ENCODE results near the gene DMD.

DNA sequence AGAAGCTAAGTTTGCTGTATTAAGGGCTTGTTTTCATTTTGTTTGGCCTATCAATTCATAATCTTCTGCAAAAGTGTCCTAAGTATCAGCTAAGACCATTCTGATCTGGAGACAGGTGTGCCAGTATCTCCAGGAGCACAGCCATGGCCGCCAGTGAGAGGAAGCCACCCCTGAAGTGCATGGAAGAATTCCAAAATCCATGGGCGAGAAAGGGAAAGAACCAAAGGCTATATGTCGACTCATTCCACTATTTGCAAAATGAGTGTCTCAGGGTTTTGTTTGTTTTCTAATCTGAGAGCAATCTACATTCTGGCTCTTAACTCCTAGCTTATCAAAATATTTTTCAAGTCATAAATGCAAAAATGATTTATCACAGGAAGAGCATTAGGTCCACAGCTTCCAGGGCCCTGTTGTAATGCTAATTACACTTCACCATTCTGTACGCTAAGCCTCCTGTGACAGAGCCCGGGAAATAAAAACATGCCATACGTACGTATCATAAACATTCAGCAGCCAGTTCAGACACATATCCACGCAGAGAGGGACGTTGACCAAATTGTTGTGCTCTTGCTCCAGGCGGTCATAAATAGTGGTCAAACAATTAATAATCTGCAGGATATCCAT is 2002.2 kb downstream of the DMD start:
- TF ChIP-seq EZH2 (optimal IDR thresholded peaks at IDR 0.05; ENCODE audit: low read depth, low read length) (no peak), EZH2phosphoT487 (IDR thresholded peaks at IDR 0.05; ENCODE audit: low read length) (no peak)
- TF ChIP-seq, protein P1, sequence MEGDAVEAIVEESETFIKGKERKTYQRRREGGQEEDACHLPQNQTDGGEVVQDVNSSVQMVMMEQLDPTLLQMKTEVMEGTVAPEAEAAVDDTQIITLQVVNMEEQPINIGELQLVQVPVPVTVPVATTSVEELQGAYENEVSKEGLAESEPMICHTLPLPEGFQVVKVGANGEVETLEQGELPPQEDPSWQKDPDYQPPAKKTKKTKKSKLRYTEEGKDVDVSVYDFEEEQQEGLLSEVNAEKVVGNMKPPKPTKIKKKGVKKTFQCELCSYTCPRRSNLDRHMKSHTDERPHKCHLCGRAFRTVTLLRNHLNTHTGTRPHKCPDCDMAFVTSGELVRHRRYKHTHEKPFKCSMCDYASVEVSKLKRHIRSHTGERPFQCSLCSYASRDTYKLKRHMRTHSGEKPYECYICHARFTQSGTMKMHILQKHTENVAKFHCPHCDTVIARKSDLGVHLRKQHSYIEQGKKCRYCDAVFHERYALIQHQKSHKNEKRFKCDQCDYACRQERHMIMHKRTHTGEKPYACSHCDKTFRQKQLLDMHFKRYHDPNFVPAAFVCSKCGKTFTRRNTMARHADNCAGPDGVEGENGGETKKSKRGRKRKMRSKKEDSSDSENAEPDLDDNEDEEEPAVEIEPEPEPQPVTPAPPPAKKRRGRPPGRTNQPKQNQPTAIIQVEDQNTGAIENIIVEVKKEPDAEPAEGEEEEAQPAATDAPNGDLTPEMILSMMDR (IDR thresholded peaks at IDR 0.05; ENCODE audit: low read length): no peak

Data from MM.1S (cell line).